Measurements from ENCODE around the gene ZBTB21.

DNA sequence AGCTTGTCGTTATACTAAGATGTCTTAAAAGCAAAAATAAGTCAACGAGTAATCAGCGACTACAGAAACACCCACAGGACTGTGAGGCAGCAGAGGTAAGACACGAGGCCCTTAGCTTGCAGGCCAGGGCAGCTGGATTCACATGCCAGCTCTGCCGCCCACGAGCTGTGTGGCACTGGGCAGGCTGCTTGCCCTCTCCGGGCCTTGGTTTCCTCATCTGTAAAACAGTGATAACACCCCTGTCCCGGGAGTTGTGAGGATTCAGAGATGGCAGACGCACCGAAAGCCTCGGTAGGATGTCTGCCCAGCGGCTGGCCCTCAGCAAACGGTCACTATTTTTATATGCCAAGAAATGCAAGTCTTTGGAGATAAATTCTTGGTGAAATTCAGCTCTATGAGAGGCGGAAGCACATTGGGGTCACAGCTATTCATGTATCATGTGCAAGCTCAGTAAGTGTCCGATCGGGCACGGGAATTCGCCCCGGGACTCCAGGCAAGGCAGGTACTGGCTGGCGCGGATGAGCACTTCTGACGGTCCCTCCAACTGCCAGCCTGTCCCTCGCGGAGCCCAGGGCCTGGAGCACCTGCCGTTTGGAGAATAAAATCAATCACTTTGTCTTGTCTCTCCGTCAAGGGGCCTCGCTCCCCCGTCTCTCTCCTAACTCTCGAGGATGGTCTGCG, 57.5 kb downstream of the ZBTB21 start:
- TF ChIP-seq, protein P1, sequence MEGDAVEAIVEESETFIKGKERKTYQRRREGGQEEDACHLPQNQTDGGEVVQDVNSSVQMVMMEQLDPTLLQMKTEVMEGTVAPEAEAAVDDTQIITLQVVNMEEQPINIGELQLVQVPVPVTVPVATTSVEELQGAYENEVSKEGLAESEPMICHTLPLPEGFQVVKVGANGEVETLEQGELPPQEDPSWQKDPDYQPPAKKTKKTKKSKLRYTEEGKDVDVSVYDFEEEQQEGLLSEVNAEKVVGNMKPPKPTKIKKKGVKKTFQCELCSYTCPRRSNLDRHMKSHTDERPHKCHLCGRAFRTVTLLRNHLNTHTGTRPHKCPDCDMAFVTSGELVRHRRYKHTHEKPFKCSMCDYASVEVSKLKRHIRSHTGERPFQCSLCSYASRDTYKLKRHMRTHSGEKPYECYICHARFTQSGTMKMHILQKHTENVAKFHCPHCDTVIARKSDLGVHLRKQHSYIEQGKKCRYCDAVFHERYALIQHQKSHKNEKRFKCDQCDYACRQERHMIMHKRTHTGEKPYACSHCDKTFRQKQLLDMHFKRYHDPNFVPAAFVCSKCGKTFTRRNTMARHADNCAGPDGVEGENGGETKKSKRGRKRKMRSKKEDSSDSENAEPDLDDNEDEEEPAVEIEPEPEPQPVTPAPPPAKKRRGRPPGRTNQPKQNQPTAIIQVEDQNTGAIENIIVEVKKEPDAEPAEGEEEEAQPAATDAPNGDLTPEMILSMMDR (IDR thresholded peaks at IDR 0.05 in 2 of 3, conservative IDR thresholded peaks at IDR 0.05 in 1 of 3; ENCODE audit: insufficient read depth in 2 of 3, low read depth in 1 of 3, low read length in 3 of 3), result no peak
- TF ChIP-seq STAT5B (CRISPR knock-in tag; IDR thresholded peaks at IDR 0.05) (no peak), MCM5 (IDR thresholded peaks at IDR 0.05; ENCODE audit: low read depth) (no peak), SMC3 (conservative IDR thresholded peaks at IDR 0.05; ENCODE audit: insufficient read depth, low read depth, low read length) (no peak), ELF4 (CRISPR knock-in tag; IDR thresholded peaks at IDR 0.05) (no peak)
- TF ChIP-seq, protein P2, sequence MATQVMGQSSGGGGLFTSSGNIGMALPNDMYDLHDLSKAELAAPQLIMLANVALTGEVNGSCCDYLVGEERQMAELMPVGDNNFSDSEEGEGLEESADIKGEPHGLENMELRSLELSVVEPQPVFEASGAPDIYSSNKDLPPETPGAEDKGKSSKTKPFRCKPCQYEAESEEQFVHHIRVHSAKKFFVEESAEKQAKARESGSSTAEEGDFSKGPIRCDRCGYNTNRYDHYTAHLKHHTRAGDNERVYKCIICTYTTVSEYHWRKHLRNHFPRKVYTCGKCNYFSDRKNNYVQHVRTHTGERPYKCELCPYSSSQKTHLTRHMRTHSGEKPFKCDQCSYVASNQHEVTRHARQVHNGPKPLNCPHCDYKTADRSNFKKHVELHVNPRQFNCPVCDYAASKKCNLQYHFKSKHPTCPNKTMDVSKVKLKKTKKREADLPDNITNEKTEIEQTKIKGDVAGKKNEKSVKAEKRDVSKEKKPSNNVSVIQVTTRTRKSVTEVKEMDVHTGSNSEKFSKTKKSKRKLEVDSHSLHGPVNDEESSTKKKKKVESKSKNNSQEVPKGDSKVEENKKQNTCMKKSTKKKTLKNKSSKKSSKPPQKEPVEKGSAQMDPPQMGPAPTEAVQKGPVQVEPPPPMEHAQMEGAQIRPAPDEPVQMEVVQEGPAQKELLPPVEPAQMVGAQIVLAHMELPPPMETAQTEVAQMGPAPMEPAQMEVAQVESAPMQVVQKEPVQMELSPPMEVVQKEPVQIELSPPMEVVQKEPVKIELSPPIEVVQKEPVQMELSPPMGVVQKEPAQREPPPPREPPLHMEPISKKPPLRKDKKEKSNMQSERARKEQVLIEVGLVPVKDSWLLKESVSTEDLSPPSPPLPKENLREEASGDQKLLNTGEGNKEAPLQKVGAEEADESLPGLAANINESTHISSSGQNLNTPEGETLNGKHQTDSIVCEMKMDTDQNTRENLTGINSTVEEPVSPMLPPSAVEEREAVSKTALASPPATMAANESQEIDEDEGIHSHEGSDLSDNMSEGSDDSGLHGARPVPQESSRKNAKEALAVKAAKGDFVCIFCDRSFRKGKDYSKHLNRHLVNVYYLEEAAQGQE (IDR thresholded peaks at IDR 0.05; ENCODE audit: borderline replicate concordance), result no peak
- TF ChIP-seq, protein P2 (CRISPR knock-in tag; IDR thresholded peaks at IDR 0.05; ENCODE audit: low read depth), result no peak

All from K562 (cell line).